Transverse colon (tissue), 3 donors: ENCODE measurements around the gene TTLL3.

Experiments
- POLR2A ChIP-seq: fragments of 450-650 bp; IDR thresholded peaks from one replicate; pipeline ENCODE4 v1.6.1; 2016; ENCODE audit warnings: antibody characterized with exemption, mild to moderate bottlenecking, moderate library complexity
- TF ChIP-seq, protein P1 (sequence below), 5 experiments: fragments of 200-600 bp in 3 of 5; fragments of 450-650 bp in 2 of 5; sonication (generic) in 3 of 5; IDR thresholded peaks; 1 replicate in 2 of 5; 2 replicates in 3 of 5; pipeline ENCODE4 v1.5.1; 2016 to 2017; ENCODE audit warnings: antibody characterized with exemption in 5 of 5, inconsistent platforms in 3 of 5, mild to moderate bottlenecking in 2 of 5, moderate library complexity in 1 of 5

DNA sequence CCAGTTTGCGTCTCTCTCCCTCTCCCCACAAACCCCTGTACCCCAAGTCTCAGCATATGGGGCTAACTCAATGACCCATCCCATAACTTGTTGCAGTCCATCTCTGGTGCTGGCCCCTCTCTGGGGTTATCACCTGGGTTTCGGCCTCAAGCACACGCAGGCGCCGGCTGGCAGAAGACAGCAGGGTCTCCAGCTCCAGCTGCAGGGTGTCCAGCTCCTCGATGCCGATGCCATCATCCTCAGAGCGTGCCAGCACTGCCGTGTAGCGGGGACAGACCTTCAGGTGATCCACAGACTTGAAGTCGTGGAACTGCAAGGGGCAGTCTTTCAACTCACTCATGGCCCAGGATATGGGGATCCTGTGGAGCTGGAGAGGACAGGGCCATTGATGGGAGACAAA, 18.9 kb upstream of the TTLL3 start:
- TF ChIP-seq, protein P1, sequence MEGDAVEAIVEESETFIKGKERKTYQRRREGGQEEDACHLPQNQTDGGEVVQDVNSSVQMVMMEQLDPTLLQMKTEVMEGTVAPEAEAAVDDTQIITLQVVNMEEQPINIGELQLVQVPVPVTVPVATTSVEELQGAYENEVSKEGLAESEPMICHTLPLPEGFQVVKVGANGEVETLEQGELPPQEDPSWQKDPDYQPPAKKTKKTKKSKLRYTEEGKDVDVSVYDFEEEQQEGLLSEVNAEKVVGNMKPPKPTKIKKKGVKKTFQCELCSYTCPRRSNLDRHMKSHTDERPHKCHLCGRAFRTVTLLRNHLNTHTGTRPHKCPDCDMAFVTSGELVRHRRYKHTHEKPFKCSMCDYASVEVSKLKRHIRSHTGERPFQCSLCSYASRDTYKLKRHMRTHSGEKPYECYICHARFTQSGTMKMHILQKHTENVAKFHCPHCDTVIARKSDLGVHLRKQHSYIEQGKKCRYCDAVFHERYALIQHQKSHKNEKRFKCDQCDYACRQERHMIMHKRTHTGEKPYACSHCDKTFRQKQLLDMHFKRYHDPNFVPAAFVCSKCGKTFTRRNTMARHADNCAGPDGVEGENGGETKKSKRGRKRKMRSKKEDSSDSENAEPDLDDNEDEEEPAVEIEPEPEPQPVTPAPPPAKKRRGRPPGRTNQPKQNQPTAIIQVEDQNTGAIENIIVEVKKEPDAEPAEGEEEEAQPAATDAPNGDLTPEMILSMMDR (IDR thresholded peaks at IDR 0.05) = no peak
- no peak for TF ChIP-seq POLR2A
